ENCODE data around the gene LRRC61.
"Not testable (repeated sequence)": the region's sequence is repeated elsewhere in the genome, so short reads cannot be mapped to it uniquely, and the experiment has no call there.

The LRRC61 gene, protein sequence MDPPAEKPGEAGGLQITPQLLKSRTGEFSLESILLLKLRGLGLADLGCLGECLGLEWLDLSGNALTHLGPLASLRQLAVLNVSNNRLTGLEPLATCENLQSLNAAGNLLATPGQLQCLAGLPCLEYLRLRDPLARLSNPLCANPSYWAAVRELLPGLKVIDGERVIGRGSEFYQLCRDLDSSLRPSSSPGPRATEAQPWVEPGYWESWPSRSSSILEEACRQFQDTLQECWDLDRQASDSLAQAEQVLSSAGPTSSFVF

DNA sequence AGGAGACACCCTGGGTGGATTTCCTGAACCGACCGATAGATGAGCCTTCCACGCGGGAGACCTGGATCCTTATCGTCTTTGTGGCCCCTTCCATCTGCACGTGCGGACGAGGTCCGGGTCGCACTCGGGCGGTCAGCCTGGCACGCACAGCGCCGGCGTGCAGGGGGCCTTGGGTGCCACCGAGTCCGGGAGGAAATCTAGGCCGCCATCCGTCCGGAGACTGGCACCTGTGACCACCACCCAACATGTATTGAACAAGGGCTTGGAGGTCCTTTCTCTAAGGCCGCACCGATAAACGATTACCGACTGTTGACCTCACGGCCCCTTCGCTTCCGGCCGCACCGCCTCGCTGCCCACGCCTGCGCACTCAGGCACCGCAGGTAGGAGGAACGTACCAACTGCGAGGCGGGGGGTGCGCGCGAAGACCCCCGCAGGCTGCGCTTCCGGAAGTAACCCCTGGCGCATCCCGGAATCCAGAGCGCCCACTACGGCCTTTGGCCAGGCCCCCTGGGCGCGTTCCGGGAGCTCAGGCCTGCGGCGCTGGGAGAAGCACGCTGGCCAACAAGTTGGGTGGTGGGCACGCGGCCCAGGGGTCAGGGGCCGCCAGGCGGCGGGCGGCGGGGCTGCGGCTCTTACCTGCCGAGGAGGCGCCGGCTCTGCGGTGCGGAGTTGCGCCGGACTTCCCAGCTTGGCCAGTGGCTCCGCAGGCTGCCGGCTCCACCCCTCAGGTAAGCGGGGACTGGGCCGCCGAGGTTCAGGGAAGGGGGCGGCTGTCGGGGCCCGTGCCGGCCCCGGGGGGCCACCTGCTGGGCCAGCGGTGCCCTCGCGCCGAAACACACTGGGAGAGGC lies at the start of gene LRRC61, which contains the start of gene ACTR3C:
Gene LRRC61, plus strand, starts transcription at position 523 of the 849 bp plus-strand sequence. CDS start 13,507 bp downstream, outside the sequence.
Gene ACTR3C, minus strand, starts transcription at position 713 of the 849 bp plus-strand sequence. CDS start 28,249 bp downstream, outside the sequence.
- DNase-seq (ENCODE audit: low read depth) = no peak

- DNase-seq (ENCODE audit: low read depth) = peak; percentile 16
Observed at GRCh38 chr7:150276132-150276695, 46.9 kb upstream of the LRRC61 start.

GRCh38 chr7:150278383-150278782 lies 44.8 kb upstream of the LRRC61 start:
- DNase-seq (ENCODE audit: low read depth) = not testable (repeated sequence)

GRCh38 chr7:150281681-150282403 lies 41.3 kb upstream of the LRRC61 start:
- not testable (repeated sequence) for DNase-seq (ENCODE audit: low read depth)

- not testable (repeated sequence) for DNase-seq (ENCODE audit: low read depth)
Observed at GRCh38 chr7:150283111-150283510, 40.0 kb upstream of the LRRC61 start.

DNA sequence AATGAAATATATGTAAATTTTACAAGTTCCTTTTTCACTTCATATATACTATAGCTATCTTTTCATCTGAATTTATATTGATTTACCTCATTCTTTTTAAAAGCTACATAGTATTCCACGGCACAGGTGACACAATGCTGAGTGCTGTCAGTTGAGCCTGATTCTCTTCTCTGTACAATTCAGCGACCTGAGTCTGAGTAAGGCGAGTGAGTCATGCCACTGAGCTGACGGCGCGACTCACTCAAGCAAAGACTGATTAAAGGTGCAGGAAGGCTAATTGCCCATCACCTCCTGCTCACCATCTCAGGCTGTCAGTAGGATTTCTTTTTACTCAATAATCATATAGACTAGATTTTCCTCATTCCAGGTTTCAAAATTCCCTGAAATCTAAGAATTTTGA lies 39.5 kb upstream of the LRRC61 start:
- DNase-seq (ENCODE audit: low read depth) = not testable (repeated sequence)

DNA sequence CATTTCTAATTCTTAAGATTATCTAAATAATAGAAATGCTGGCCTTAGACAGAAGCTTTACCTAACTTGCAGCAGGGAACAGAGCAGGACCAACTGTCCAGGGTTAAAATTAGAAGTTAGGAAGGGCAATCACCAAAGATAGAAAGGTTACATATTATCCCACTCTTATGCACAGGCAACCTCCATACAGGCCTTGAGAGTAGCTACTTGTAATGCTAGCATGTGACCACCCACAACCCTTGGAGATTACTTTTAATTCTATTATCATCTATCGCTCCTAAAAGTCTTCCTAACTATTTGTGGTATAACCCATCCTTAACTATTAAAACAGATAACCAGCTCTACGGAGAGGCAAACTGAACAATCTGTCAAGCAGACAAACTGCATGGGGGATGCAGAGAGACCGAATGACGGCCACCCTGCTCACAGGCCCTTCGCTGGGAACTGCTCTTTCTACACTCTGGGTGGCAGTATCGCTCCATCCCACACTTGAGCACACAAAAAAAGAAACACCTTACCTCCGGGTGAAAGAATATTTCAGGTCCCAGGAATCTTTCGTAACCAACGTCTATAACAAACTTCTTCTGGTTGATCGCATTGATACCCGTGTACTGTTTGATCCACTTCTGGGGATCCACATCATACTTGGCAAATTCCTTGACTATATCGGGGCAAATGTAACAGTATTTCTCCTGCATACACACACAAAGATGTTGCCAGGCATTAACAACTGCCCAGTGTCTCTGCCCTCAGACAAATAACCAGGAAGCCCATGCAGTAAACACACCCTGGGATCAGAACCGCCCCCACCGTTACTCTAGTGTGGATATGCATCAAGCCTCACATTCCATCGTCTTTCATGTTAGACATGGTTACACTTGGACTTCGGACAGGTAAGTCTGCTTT lies 37.1 kb upstream of the LRRC61 start:
- not testable (repeated sequence) for DNase-seq (ENCODE audit: low read depth)

DNA sequence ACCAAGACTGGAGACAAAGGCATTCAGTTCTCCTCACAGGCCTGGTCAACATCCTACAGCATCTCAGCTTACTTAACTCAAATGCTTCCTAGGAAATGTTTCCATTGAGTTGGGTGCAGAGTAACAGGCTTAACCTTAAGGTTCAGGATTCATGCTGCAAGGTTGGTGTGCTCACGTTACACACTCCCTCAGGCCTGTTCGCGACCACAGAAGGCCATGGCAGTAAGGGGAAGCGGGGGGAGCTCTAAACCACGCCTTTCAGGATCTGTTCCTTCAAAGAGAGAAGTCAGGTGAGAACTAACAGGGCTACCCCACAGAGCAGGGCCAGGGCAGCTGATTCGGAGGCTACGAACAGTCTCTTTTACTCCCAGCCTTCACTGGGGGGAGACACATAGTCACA lies 35.3 kb upstream of the LRRC61 start:
- not testable (repeated sequence) for DNase-seq (ENCODE audit: low read depth)

GRCh38 chr7:150288816-150289215 lies 34.3 kb upstream of the LRRC61 start:
- not testable (repeated sequence) for DNase-seq (ENCODE audit: low read depth)

GRCh38 chr7:150290317-150290716 lies 32.8 kb upstream of the LRRC61 start:
- DNase-seq (ENCODE audit: low read depth) = not testable (repeated sequence)

- not testable (repeated sequence) for DNase-seq (ENCODE audit: low read depth)
Observed at GRCh38 chr7:150295027-150295426, 28.1 kb upstream of the LRRC61 start.

DNA sequence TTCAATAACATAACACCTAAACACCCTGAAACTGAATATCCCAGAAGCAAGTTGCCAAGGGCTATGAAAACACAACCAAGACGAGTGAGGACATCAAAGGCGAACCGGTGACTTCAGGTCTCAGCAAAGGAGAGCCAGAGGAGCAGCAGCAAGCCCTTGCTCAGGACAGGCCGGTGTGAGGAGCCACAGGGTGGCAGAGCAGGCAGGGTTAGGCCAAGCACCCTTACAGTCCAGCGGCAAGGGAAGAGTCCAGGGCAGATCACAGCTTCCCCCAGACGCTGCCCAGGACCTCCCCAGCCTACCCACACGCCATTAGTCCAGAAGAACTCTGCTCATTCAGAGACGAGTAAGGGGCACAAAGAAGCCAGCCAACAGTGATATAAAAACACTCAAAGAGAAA lies 27.5 kb upstream of the LRRC61 start:
- not testable (repeated sequence) for DNase-seq (ENCODE audit: low read depth)

- not testable (repeated sequence) for DNase-seq (ENCODE audit: low read depth)
Observed at GRCh38 chr7:150296802-150297201, 26.4 kb upstream of the LRRC61 start.

GRCh38 chr7:150297978-150298377 lies 25.2 kb upstream of the LRRC61 start:
- DNase-seq (ENCODE audit: low read depth) = not testable (repeated sequence)

- DNase-seq (ENCODE audit: low read depth) = peak; percentile 36
Observed at GRCh38 chr7:150302908-150303310, 20.2 kb upstream of the LRRC61 start.

DNA sequence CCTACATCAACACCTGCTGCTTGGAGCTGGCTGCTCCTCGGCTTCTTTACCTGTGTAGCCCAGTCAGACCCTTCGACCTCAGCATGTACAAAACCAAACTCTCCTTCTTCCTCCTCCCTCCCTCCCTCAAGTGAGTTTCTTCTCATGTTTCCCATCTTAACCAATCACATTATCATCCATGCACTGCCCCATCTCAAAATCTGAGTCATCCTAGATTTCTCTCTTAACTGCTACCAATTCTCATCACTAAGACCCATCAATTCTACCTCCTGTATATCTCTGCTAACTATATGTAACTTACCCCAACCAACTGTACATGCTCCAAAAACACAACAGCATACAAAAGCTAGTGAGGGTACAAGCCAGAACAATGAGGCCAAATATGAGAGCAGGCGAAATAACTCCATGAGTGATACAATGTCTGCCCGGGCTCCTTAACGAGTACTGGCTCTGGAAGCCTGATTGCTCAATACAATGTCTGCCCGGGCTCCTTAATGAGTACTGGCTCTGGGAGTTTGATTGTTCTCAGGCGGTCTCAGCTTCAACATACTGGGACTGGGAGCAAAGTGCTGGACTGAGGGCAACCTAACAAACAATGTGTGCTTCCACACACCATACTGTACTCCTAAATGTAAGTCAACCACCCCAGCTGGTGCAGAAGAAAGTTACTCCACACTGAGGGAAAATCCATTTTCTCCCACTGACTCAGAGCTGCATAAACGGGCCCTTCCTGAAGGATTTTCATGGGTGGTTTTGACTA lies 18.5 kb upstream of the LRRC61 start:
- not testable (repeated sequence) for DNase-seq (ENCODE audit: low read depth)

GRCh38 chr7:150305259-150305902 lies 17.8 kb upstream of the LRRC61 start:
- not testable (repeated sequence) for DNase-seq (ENCODE audit: low read depth)

GRCh38 chr7:150305903-150306284 lies 17.3 kb upstream of the LRRC61 start:
- DNase-seq (ENCODE audit: low read depth) = not testable (repeated sequence)

- DNase-seq (ENCODE audit: low read depth) = not testable (repeated sequence)
Observed at GRCh38 chr7:150306377-150306776, 16.8 kb upstream of the LRRC61 start.

Measured in iris pigment epithelial cell (primary cell).